Measurements from ENCODE around the gene SOWAHA. TPM values are rescaled to one million over a fixed set of nuclear protein-coding genes. Genes with fewer than 3 reads are reported as not detected.

Gene SOWAHA
- polyA plus RNA-seq, 3 donors = not detected

GRCh38 chr5:132825033-132825833, 12.1 kb downstream of the SOWAHA start:
- Histone ChIP-seq H2AFZ (ENCODE audit: insufficient read depth, low read depth, low read length, poor library complexity, severe bottlenecking) (no peak overlapping the region), H3K4me2 (replicated peaks; ENCODE audit: extremely low read depth, low read length, poor library complexity, severe bottlenecking) (peak overlapping the region; percentile 50)
- peaks cover 75 to 96% (median 84%) of the 10 kb centered on the region in 3 donors for H3K27me3 Mint-ChIP-seq (ENCODE audit: low read depth in 3 of 3)

More at GRCh38 chr5:132825033-132825833, 12.1 kb downstream of the SOWAHA start:
- H3K9me3 Mint-ChIP-seq = peaks cover 0 to 21% (median 13%) of the 10 kb centered on the region in 7 donors
- TF ChIP-seq CTCF (IDR thresholded peaks at IDR 0.05) = no peak
- H3K36me3 Mint-ChIP-seq = peaks cover 38% of the 10 kb centered on the region in 2 donors
- H3K79me2 ChIP-seq (ENCODE audit: insufficient read depth, low read length) = peaks cover 11% of the 10 kb centered on the region
- H3K27ac ChIP-seq (ENCODE audit: low read depth in 1 of 2, low read length in 2 of 2) = no peak overlapping the region
- H3K4me3 Mint-ChIP-seq = peak overlapping the region in 1 of 2 donors; percentile 77
- WGBS (ENCODE audit: insufficient coverage) = 20% methylated on average over 71 of the region's 71 CpGs
- no peak overlapping the region for H3K27ac Mint-ChIP-seq
- H4K20me1 ChIP-seq (ENCODE audit: insufficient read depth, low read length) = peaks cover 86% of the 10 kb centered on the region
- peak overlapping the region; percentile 6 for H3K9ac ChIP-seq (ENCODE audit: insufficient read depth, low read length, poor library complexity, severe bottlenecking)
- H3K4me3 ChIP-seq (replicated peaks in 1 of 3; ENCODE audit: low read depth in 2 of 3, low read length in 3 of 3) = no peak overlapping the region
- H3K27me3 ChIP-seq (ENCODE audit: control insufficient read depth in 2 of 2, insufficient read depth in 2 of 2, low read length in 2 of 2) = peaks cover 45 to 87% of the 10 kb centered on the region in 2 donors
- DNase-seq = no peak
- peaks cover 13 to 35% of the 10 kb centered on the region in 2 donors for H3K4me1 ChIP-seq (ENCODE audit: control insufficient read depth in 1 of 2, insufficient read depth in 2 of 2, low read length in 2 of 2)
- H3K9me3 ChIP-seq (replicated peaks in 1 of 2; ENCODE audit: control insufficient read depth in 1 of 2, insufficient read depth in 1 of 2, low read length in 2 of 2) = peaks cover 0 to 17% of the 10 kb centered on the region in 2 donors
- intact Hi-C loops (cut with micrococcal nuclease) = loop anchor here in 1 of 2 donors (10.0 kb wide), 1 partner anchor 320 kb away; no protein-coding TSS in a partner anchor
- peaks cover 0 to 37% of the 10 kb centered on the region in 2 donors for H3K36me3 ChIP-seq (replicated peaks in 1 of 2; ENCODE audit: control insufficient read depth in 1 of 2, insufficient read depth in 2 of 2, low read length in 2 of 2)
- peaks cover 33% of the 10 kb centered on the region for H3K4me1 Mint-ChIP-seq

Measured in CD14-positive monocyte (primary cell).